NCI-H526 treated with DMSO at 0.1 percent for 48 hours (cell line): Measurements from ENCODE around the gene NPTX1.

Source experiments
- DNase-seq: peaks from one replicate; lab custom pipeline; 2025; lab: John Stamatoyannopoulos, UW

Gene NPTX1

DNA sequence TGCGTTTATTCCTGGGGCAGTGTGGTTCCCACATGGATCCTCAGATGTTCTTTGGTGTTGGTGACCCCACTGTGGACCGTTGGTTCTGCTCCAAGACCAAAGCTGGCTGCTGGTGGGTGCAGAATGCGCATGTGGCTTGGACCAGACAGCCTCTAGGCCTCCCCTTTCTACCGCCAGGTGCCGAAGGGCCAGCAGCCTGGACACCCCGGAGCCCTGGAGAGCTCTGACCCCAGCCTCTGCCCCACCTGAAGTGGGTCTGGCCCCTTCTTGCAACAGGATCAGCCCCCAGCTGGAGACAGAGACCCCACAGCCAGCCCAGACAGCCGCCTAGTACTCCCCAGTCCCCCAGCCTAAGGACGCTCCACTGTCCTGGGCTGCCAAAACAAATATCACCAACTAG, 18.4 kb downstream of the NPTX1 start:
- no peak for DNase-seq

DNA sequence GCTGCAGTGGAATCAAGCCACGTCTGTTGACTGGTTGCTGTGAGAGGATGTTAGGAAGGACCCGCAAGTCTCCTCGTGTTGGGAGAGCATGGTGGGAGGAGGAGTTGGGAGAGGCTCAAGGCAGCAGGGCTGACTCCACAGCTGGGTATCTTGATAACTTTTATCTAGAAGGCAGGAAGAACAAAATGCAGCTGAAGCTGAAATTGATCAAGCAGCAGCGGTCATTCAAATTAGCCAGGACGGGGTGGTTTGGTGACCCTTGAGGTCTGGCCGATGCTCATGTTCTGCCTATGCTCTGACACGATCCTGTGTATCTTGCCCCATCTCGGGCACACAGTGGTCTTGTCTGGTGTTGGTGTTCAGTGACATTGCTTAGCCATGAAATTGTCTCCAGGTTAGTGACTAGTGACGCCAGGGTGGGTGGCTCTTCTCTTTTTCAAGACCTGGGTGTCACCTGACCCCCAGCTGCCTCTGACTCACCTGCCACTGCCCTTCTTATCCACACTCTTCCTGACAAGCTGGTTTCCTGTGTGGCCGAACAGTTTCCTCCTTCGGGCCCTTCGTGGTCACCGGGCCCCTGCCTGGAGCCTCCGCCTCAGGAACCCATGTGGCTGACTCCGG, 19.1 kb downstream of the NPTX1 start:
- no peak for DNase-seq

DNA sequence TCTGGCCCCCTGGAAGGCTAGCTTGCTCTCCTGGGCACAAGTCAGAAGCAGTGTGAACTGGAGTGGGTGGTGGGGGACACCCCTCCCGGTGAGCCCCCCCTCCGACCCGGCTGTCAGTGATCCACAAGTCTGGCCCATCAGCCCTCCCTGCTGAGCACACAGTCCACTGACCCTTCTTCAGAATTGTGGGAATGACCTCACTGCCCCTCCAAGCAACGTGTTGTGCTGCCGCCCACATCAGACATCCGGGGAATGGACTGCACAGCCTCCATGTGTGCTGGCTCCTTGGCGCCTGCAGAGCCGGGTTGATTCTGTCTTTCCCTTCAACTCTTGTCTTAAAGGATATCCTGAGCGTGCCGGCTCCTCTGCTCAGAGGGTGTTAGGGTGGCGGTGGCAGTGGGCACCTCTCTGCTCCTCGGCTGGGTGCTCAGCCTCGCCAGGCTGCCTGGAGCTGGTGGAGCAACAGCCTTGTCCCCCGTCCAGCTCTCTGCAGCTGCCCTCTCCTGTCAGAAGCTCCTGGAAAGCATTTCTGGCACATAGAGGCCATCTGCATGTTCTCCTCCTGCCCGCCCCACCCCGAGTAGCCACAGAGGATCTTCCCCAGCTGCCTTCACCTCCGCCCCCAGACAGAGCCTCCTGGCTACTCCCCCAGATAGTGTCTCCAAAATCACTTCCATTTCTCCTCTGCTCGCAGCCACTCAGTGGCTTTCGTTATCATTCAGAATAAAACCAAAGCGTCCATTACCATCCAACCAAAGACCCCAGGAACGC, 19.8 kb downstream of the NPTX1 start:
- no peak for DNase-seq

- DNase-seq: no peak
Observed at GRCh38 chr17:80455784-80456183, 20.6 kb downstream of the NPTX1 start.

- peak; percentile 27 for DNase-seq
Observed at GRCh38 chr17:80455336-80455710, 21.1 kb downstream of the NPTX1 start.

- DNase-seq: peak; percentile 89
Observed at GRCh38 chr17:80454557-80455335, 21.7 kb downstream of the NPTX1 start.

GRCh38 chr17:80453998-80454556, 22.3 kb downstream of the NPTX1 start:
- DNase-seq: no peak

GRCh38 chr17:80453126-80453997, 23.0 kb downstream of the NPTX1 start:
- DNase-seq: no peak

DNA sequence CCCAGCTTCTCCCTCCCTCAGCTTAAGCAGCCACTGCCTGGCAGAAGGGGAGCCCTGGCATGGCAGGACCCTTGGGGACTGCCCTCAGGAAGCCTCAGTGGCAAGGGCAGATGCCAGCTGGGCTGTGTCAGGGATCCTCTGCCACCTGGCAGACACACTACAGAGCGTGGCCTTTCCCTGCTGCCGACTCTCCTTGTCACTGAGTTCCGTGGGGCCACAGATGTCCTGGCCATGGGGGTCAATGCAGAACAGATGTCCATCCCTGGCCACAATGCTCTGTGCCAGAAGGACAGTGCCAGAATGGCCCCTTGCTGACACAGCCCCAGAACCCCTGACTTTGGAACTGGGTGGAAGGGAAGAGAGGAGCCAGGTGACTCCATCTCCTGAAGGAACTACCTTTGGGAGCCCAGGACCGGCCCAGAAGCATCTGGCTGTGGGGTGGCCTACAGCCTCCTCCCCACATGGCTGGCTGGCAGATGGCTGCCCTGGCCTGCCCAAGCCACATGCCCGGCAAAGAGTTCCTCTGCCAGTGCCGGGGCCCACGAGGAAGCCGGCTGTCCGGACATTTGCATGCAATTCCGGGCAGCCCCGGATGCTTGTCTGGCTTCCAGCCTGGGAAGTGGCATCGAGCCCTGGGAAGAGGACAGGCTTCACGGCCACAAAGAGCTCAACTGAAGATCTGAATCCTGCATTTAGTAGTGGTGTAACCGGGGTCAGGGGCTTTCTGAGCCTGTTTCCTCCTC, 24.1 kb downstream of the NPTX1 start:
- DNase-seq: no peak

- DNase-seq: no peak
Observed at GRCh38 chr17:80451104-80451775, 25.2 kb downstream of the NPTX1 start.

GRCh38 chr17:80449930-80450576, 26.4 kb downstream of the NPTX1 start:
- DNase-seq: no peak

DNA sequence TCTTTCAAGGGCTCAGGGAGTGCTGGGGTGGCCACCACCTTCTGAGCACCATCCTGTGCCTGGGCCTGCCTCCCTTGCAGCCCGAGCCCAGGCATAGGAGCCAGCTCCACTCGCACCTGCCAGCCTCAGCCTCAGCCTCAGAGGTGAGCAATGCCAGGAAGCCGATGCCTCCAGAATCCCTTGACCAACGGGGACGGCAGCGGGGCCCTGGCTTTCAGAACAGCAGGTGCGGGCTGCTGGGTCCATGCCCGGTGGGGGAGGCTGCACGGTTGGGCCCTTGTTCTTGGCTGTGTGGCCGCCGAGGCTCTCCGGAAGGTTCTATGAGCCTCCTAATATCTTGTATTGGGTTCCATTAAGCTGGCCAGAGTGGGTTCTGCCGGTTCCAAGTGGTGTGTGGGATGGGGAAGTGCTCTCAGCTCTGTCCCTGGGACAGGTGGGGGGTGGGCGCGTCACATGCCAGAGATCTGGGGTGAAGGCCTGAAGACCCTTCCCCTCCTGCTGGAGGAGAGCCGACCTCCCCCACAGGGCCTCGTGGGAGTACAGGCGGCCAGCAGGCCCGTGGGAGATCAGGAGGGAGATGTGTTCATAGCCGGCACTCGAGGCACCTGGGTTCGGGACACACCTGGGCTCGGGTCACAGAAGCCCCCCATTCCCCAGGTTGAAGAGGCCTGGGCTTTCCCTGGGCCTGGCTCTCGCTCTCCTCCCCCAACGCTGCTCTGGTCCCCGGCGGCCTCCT, 27.0 kb downstream of the NPTX1 start:
- DNase-seq: no peak

- DNase-seq: no peak
Observed at GRCh38 chr17:80447790-80448189, 28.6 kb downstream of the NPTX1 start.

- DNase-seq: no peak
Observed at GRCh38 chr17:80446645-80447405, 29.6 kb downstream of the NPTX1 start.

GRCh38 chr17:80445726-80446110, 30.7 kb downstream of the NPTX1 start:
- no peak for DNase-seq

DNA sequence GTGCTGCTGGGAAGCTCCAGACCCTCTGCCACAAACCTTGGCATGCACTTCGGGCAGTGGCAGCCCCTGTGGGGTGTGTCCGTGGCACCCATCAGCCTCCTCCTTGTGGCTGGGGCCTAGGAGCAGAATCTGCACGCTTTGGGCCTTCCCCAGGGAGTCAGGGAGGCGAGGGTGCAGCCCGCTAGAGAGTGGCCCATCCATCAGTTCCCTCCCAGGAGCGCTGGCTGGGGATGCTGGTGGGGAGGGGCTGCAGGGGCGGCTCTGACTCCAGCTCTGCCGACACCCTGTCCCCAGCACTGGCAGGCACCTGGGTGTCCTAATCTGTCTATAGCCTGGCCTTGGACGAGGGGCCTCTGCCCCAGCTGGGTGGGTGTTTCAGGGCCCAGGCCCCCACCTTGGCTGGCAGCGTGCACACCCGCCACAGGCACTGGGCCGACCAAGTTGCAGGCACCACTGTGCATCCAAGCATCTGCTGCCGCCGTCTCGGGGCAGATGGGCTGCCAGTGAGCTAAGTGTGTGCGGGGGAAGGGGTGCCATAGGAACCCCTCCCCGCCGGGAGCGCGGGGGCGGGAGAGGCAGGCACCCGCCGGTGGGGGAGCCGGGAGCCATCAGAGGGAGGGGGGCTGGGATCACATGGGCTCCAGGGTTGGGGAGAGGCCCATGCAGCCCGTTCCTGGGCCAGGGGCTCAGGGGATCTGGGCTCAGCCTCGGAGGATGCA, 31.2 kb downstream of the NPTX1 start:
- no peak for DNase-seq

DNA sequence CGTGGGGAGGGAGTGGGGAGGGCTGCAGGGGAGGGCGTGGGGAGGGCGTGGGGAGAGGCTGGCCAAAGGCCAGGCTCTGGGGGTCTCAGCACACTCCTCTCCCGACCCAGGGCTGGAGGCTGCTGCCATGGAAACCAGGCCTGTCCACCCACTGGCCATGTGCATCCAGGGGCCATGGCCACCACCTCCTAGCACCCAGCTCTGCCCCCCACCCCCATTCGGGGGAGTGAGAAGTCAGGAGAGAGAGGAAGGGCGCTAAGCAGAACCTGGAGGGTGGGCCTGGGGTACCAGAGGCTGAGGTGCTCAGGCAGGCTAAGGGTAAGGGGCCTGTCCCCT, 31.8 kb downstream of the NPTX1 start:
- no peak for DNase-seq
